Measurements from ENCODE around the gene MYH9. TPM values are rescaled to one million over a fixed set of nuclear protein-coding genes. Genes with fewer than 3 reads are reported as not detected.

Gene MYH9
- total RNA-seq, 1 experiment from 2014 or later, result 151 TPM

DNA sequence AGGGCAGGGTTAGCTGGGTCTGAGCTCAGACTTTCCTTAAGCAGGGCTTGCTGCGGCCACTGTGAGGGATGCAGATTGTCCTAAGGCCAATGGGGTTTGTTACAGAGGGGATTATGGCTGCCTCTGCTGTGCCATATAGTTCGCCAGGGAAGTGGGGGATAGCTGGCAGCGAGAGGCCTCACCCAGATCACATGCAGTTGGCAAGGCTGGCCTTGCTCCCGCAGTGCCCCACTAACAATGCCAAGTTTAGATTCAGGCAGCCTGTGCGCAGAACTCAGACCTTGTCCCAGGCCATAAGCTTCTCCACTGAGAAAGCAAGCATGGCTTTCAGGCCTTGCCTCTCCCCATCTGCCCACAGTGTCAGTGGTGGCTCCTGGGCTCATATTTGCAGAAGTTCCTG lies 143.8 kb downstream of the MYH9 start:
- peaks cover 9% of the 10 kb centered on the region for H3K4me1 ChIP-seq
- H3K36me3 ChIP-seq, result no peaks in the 10 kb centered on the region
- H3K4me3 ChIP-seq, result no peak overlapping the region
- H3K9me3 ChIP-seq (replicated peaks), result no peaks in the 10 kb centered on the region
- DNase-seq, result no peak
- H3K27ac ChIP-seq, result no peak overlapping the region
- no peaks in the 10 kb centered on the region for H3K27me3 ChIP-seq

DNA sequence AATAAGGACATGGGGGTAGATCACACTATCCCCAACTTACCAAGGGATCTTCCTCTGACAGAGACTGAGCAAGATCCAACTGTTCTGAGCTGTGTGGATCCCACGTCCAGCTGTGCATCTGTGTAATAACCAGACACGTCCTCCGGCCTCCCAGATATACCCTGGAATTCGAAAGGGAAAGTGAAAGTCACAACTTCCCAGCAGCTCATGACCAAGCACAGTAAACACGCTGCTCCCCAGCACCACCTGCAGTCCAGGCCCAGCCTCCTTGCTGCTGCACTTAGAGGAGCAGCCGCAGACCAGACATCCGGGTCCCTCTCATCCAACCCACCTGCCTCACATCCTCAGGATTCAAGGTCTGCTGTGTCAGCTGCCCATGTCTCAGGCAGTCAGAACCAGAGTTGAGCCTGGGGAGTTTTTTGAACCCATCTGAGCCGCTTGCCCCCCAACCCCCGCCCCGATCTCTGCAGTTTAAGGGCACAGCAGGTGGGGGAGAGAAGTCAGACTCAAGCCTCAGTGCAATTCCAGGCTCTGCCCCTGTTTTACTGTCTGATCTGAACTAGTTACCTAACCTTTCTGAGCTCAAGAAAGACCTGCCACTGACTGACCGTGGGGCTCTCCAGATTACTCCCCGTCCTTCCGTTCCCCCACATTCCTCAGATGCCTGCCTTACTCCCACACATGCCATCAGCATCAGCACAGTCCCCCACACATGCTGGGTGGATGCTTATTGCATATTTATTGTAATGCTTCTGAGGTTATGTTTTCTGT lies 148.2 kb downstream of the MYH9 start, which contains the start of gene APOL2:
TSS of gene APOL2 (minus strand) at position 127 of the 771 bp plus-strand sequence. CDS start 6,365 bp downstream, outside the sequence.
- Histone ChIP-seq H3K4me3 (peak within 1 kb of the TSS; percentile 43), H3K27me3 (no peaks in the 10 kb centered on the region), H3K27ac (no peak within 1 kb of the TSS), H3K36me3 (no peaks in the 10 kb centered on the region), H3K9me3 (replicated peaks) (peaks cover 4% of the 10 kb centered on the region; the same call in 1 of the 2 replicates), H3K4me1 (peaks cover 2% of the 10 kb centered on the region)
- DNase-seq, result peak; percentile 73 to 78

GRCh38 chr22:36239150-36239400 lies 148.7 kb downstream of the MYH9 start:
- no peak for DNase-seq
- Histone ChIP-seq H3K27ac (no peak overlapping the region), H3K4me3 (peak overlapping the region; percentile 43), H3K36me3 (no peaks in the 10 kb centered on the region), H3K4me1 (no peaks in the 10 kb centered on the region; the same call in 1 of the 2 replicates), H3K27me3 (no peaks in the 10 kb centered on the region), H3K9me3 (replicated peaks) (peaks cover 4% of the 10 kb centered on the region; the same call in 1 of the 2 replicates)

GRCh38 chr22:36238373-36239149 lies 149.2 kb downstream of the MYH9 start:
- peak in 1 of 2 experiments; percentile 10 for DNase-seq
- no peak overlapping the region for H3K27ac ChIP-seq
- peak overlapping the region; percentile 43 for H3K4me3 ChIP-seq
- H3K36me3 ChIP-seq, result no peaks in the 10 kb centered on the region
- H3K27me3 ChIP-seq, result no peaks in the 10 kb centered on the region
- peaks cover 4% of the 10 kb centered on the region; the same call in 1 of the 2 replicates for H3K9me3 ChIP-seq (replicated peaks)
- no peaks in the 10 kb centered on the region; the same call in 1 of the 2 replicates for H3K4me1 ChIP-seq

- DNase-seq, result no peak
- H3K4me1 ChIP-seq, result no peaks in the 10 kb centered on the region; the same call in 1 of the 2 replicates
- H3K36me3 ChIP-seq, result no peaks in the 10 kb centered on the region
- H3K9me3 ChIP-seq (replicated peaks), result peaks cover 4% of the 10 kb centered on the region; the same call in 1 of the 2 replicates
- H3K4me3 ChIP-seq, result no peak overlapping the region
- H3K27me3 ChIP-seq, result no peaks in the 10 kb centered on the region
- H3K27ac ChIP-seq, result no peak overlapping the region
Observed at GRCh38 chr22:36237462-36238372, 150.1 kb downstream of the MYH9 start.

GRCh38 chr22:36236388-36237319 lies 151.1 kb downstream of the MYH9 start:
- Histone ChIP-seq H3K9me3 (replicated peaks) (peaks cover 4% of the 10 kb centered on the region; the same call in 1 of the 2 replicates), H3K27me3 (no peaks in the 10 kb centered on the region), H3K4me1 (no peaks in the 10 kb centered on the region; the same call in 1 of the 2 replicates), H3K27ac (no peak overlapping the region), H3K4me3 (no peak overlapping the region), H3K36me3 (no peaks in the 10 kb centered on the region)
- no peak for DNase-seq

- DNase-seq, result no peak
- Histone ChIP-seq H3K9me3 (replicated peaks) (peaks cover 4% of the 10 kb centered on the region; the same call in 1 of the 2 replicates), H3K36me3 (no peaks in the 10 kb centered on the region), H3K4me1 (no peaks in the 10 kb centered on the region; the same call in 1 of the 2 replicates), H3K27me3 (no peaks in the 10 kb centered on the region), H3K4me3 (no peak overlapping the region), H3K27ac (no peak overlapping the region)
Observed at GRCh38 chr22:36235585-36235984, 152.2 kb downstream of the MYH9 start.

- H3K36me3 ChIP-seq, result no peaks in the 10 kb centered on the region
- peaks cover 4% of the 10 kb centered on the region; the same call in 1 of the 2 replicates for H3K9me3 ChIP-seq (replicated peaks)
- no peak overlapping the region for H3K4me3 ChIP-seq
- H3K27ac ChIP-seq, result no peak overlapping the region
- H3K27me3 ChIP-seq, result no peaks in the 10 kb centered on the region
- DNase-seq, result no peak
- H3K4me1 ChIP-seq, result no peaks in the 10 kb centered on the region; the same call in 1 of the 2 replicates
Observed at GRCh38 chr22:36234919-36235318, 152.8 kb downstream of the MYH9 start.

DNA sequence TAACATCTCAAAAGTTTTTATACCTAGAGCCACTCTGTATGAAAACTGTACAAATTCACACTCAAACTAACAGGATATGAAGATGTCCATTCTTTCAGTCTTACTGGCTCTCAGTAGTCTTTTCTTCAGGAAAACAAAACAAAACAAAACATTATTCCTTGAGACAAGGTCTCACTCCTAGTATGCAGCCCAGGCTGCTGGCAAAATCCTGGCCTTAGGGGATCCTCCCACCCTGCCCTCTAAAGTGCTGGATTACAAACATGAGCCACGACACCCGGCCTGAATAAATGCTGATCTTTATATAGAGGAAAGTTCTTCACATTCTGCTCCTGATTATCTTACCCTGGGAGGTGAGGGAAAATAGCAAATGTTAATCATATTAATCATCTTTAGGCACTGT lies 153.6 kb downstream of the MYH9 start:
- no peaks in the 10 kb centered on the region for H3K27me3 ChIP-seq
- no peak for DNase-seq
- H3K4me1 ChIP-seq, result no peaks in the 10 kb centered on the region
- H3K27ac ChIP-seq, result no peak overlapping the region
- no peaks in the 10 kb centered on the region for H3K36me3 ChIP-seq
- H3K9me3 ChIP-seq (replicated peaks), result peaks cover 4% of the 10 kb centered on the region; the same call in 1 of the 2 replicates
- H3K4me3 ChIP-seq, result no peak overlapping the region

DNA sequence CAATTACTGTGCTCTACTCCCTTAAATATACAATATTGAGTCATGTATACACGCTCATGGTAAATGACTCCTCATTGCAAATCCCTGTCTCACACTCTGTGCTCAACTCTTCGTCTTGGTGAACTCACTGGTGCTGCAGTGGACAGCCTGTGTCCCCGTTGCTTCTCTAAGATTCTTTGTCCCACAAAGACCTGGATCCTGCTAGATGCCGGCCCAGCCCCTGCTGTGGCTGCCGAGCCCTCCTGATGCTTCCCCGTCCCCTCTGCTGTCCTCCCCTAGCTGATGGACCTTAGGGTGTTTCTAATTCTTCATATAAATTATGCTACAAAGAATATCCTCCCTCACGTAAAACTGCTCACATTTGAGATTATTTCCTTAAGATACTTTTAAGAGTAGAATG lies 154.0 kb downstream of the MYH9 start:
- Histone ChIP-seq H3K4me1 (no peaks in the 10 kb centered on the region), H3K9me3 (replicated peaks) (peaks cover 4% of the 10 kb centered on the region; the same call in 1 of the 2 replicates), H3K36me3 (no peaks in the 10 kb centered on the region), H3K27me3 (no peaks in the 10 kb centered on the region), H3K4me3 (no peak overlapping the region), H3K27ac (no peak overlapping the region)
- DNase-seq, result no peak

- peaks cover 4% of the 10 kb centered on the region; the same call in 1 of the 2 replicates for H3K9me3 ChIP-seq (replicated peaks)
- H3K36me3 ChIP-seq, result no peaks in the 10 kb centered on the region
- no peak overlapping the region for H3K4me3 ChIP-seq
- no peaks in the 10 kb centered on the region for H3K4me1 ChIP-seq
- no peaks in the 10 kb centered on the region for H3K27me3 ChIP-seq
- DNase-seq, result no peak
- no peak overlapping the region for H3K27ac ChIP-seq
Observed at GRCh38 chr22:36232715-36233401, 154.9 kb downstream of the MYH9 start.
